ENCODE results near the gene DUOX1. TPM values are rescaled to one million over a fixed set of nuclear protein-coding genes. Genes with fewer than 3 reads are reported as not detected.
A peak's percentile ranks its signal among the peaks of the same experiment; 100 is the strongest.

The DUOX1 gene
- total and polyA plus RNA-seq, 2 donors = 7.1 to 10.3 TPM

DNA sequence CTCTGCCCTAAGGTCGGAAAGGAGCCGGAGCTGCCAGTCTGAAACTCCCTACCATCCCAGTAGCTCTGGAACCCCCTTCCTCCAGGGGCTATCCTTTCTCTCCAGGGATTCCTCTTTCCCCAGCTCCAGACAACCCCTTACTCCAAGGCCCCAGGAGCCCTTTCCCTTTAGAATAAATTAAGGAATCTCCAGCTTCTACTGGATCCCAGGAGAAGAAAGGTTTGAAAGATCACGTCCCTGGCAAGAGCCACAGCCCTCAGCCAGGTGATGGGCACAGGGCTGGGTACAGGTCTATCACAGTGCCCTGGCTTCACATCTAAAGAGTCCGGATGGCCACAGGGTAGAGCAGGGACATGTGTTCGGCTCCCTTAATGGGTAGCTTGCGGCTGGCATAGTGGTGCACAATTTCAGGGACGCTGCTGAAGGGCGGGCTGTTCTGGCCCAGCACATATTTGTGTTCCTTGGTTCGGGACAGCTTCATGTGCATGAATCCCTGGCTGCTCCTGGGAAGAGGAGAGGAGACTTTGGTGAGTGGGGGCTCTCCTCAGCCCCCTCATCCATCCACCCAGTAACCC lies 37.9 kb downstream of the DUOX1 start:
- Histone ChIP-seq H3K36me3 (ENCODE audit: insufficient read depth) (no peaks in the 10 kb centered on the region), H3K27ac (ENCODE audit: low read depth) (peak overlapping the region; percentile 96), H3K4me3 (ENCODE audit: low read depth, low read length) (peak overlapping the region; percentile 65), H3K4me1 (ENCODE audit: insufficient read depth) (no peaks in the 10 kb centered on the region)
- DNase-seq (ENCODE audit: extremely low spot score) = no peak
- WGBS = 65% methylated on average over 9 of the region's 9 CpGs

DNA sequence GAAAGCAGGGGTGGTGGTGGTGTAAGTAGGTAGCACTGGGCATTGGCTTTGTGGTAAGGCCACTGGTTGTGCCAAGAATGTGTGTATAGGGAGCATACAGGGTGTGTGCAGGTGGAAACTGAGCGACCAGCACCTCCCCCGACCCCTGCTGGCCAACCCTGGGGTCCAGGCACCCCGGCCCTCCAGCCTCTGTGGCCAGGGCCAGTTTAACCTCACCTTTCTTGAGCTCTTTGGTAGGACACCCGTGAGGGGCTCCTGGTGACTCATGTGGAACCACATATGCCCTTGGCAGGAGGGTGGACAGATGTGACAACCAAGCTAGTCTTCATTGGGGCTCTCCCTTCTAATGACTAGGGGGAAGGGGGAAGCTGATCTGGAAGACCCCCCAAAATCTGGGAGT lies 38.5 kb downstream of the DUOX1 start:
- H3K27ac ChIP-seq (ENCODE audit: low read depth) = no peak overlapping the region
- H3K4me3 ChIP-seq (ENCODE audit: low read depth, low read length) = no peak overlapping the region
- no peak for DNase-seq (ENCODE audit: extremely low spot score)
- no peaks in the 10 kb centered on the region for H3K4me1 ChIP-seq (ENCODE audit: insufficient read depth)
- no peaks in the 10 kb centered on the region for H3K36me3 ChIP-seq (ENCODE audit: insufficient read depth)
- 95% methylated on average over 4 of the region's 4 CpGs for WGBS

DNA sequence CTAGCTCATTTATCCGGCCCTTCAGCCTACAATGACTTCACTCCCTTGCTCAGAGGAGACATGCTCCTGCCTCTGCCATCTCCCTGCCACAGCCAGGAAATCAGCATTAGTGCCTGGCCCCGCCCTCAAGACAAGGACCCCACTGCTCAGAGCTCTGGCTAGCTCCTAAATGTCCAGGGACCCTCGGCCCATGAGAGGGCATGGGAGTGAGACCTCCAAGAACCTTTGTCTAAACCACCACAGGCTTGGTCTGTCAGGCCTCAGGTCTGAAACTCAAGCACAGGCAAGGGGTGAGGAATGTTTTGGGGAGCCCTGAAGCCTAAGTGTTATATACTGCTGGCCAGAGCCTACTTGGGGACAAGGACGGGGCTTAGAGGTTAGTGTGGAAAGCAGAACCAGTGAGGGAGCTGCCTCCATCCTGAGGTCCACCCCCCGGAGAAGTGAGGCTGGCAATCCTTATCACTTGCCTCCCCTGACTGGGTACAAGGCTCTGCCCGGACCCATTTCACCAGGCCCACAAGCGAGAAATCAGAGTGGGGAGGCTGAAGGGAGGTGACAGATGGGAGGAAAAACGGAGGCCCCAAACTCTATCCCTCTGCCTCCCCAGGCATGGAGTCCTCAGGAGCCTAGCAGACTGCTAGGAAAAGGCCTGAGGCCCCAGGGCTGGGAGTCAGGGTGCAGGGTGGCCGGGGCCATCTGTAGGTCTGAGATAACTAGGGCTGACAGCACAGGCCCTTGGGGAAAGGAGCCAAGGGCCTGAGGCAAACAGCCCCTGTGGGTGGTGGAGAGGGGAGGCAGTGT lies 39.2 kb downstream of the DUOX1 start:
- Histone ChIP-seq H3K4me1 (ENCODE audit: insufficient read depth) (no peaks in the 10 kb centered on the region), H3K27ac (ENCODE audit: low read depth) (no peak overlapping the region), H3K36me3 (ENCODE audit: insufficient read depth) (no peaks in the 10 kb centered on the region), H3K4me3 (ENCODE audit: low read depth, low read length) (no peak overlapping the region)
- 88% methylated on average over 9 of the region's 9 CpGs for WGBS
- no peak for DNase-seq (ENCODE audit: extremely low spot score)

DNA sequence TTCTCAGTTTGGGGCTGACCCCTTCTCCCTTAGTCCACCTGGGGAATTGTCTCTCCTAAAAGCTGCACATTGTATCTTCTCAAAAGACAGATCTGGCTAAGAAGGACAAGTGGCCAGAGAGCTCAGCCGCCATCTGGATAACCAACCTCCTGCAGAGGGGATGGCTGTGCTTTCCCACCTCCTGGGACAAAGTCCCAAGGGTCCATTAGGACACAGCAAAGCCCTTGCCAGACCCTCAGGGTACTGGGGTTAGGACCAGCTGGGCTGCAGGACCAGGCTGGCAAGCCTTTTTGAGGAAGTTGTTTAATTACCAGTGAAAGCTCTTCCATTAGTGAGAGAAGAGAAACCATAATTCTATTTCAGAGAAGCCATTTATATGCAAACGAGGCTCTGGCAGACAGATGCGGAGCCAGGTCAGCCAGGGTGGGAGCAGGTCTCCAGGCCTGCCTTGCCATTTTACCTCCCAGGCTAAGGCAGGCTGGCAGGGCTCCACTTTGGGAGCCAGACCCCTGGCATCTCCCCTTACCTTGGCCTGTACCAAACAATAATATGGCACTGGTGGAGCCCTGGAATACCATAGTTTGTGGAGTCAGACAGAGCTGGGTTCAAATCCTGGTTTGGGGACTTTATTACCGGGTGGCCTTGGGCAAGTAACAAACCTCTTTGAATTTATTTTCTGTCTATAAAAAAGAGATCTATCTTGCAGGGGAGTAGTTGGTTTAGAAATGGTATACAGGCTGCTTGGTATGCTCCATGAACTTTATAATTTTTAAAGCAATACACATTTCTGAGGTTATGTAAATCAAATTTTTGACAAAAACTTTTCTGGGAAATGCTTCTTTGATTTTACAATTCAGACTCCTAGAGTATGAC lies 40.0 kb downstream of the DUOX1 start:
- 77% methylated on average over 4 of the region's 4 CpGs for WGBS
- no peaks in the 10 kb centered on the region for H3K4me1 ChIP-seq (ENCODE audit: insufficient read depth)
- DNase-seq (ENCODE audit: extremely low spot score) = no peak
- H3K4me3 ChIP-seq (ENCODE audit: low read depth, low read length) = no peak overlapping the region
- no peaks in the 10 kb centered on the region for H3K36me3 ChIP-seq (ENCODE audit: insufficient read depth)
- no peak overlapping the region for H3K27ac ChIP-seq (ENCODE audit: low read depth)

DNA sequence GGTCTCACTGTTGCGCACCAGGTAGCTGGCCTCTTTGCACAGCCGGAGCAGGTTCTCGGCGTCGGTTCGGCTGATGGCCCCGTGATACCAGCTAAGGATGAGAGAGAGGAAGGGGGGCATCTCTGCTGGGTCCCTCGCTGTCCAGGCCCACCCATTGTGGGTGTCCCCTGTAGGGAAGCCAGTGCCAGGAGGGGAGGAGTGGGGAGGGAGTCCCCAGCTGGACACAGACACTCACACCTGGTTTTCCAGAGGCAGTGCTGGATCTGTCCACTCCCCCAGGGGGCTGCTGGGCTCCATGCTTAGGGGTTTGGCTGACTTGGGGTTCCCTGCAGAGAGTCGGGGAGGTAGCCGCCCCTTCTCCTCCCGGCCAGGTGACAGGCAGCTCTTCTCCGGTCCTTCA lies 42.1 kb downstream of the DUOX1 start:
- Histone ChIP-seq H3K4me3 (ENCODE audit: low read depth, low read length) (no peak overlapping the region), H3K36me3 (ENCODE audit: insufficient read depth) (no peaks in the 10 kb centered on the region), H3K27ac (ENCODE audit: low read depth) (no peak overlapping the region), H3K4me1 (ENCODE audit: insufficient read depth) (no peaks in the 10 kb centered on the region)
- no peak for DNase-seq (ENCODE audit: extremely low spot score)
- 95% methylated on average over 12 of the region's 12 CpGs for WGBS

DNA sequence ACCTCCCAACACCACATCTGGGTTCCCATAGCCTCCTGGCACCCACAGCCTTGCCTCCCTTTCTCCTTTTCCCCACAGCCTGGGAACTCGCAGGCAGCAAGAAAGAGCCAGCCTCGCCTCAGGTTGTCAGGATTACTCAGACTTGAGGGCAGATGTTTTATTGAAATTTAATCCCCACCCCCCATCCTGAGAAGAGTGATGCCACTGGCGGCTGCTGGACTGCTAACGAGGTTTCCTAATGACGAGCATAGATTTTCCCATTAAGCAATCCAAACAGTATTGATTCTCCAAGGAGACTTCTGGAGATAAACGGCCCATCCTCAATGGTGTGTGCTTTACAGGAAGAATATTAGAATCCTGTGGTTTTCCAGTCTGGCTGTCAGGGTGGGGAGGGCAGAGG lies 44.3 kb downstream of the DUOX1 start:
- H3K27ac ChIP-seq (ENCODE audit: low read depth) = no peak overlapping the region
- 90% methylated on average over 6 of the region's 6 CpGs for WGBS
- no peaks in the 10 kb centered on the region for H3K4me1 ChIP-seq (ENCODE audit: insufficient read depth)
- H3K4me3 ChIP-seq (ENCODE audit: low read depth, low read length) = no peak overlapping the region
- no peaks in the 10 kb centered on the region for H3K36me3 ChIP-seq (ENCODE audit: insufficient read depth)
- DNase-seq (ENCODE audit: extremely low spot score) = no peak

DNA sequence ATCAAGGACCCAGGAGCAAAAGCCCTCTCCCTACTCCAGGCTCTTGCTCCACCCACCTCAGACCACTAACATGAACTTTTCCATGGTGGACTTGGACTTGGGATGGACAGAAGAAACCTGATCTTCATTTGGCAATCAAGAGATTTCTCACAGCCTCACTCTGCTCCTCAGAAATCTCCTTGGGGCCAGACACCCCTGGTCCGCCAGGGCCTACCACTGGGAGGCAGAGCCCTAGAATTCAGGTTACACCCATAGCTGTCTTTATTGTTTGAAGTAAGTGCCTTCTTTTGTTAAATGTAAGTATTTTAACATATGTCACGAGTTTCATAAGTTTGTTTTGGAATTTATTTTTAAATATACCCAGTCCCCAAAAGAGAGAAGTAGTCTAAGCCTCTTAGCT lies 44.8 kb downstream of the DUOX1 start:
- Histone ChIP-seq H3K36me3 (ENCODE audit: insufficient read depth) (no peaks in the 10 kb centered on the region), H3K27ac (ENCODE audit: low read depth) (no peak overlapping the region), H3K4me1 (ENCODE audit: insufficient read depth) (no peaks in the 10 kb centered on the region), H3K4me3 (ENCODE audit: low read depth, low read length) (no peak overlapping the region)
- 91% methylated on average over 2 of the region's 2 CpGs for WGBS
- DNase-seq (ENCODE audit: extremely low spot score) = no peak

DNA sequence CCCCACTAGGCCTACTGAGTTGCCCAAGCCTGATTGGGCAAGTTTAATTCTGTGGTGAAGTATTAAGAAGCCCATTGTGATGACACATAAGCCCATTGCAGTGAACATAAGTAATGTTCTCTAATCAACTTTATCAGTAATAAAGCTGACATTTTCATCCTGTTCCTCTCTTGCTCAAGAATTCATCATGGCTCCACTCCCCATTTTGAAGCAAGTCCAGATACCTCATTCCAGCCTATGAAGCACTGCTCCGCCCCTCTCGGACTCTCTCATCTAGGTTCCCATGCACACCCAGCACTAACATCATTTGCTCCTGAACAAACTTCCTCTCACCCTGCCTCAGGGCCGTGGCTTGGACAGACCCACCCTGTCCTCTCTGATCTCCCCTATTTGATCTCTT lies 47.5 kb downstream of the DUOX1 start:
- 90% methylated on average over 3 of the region's 3 CpGs for WGBS
- DNase-seq (ENCODE audit: extremely low spot score) = no peak
- Histone ChIP-seq H3K4me3 (ENCODE audit: low read depth, low read length) (no peak overlapping the region), H3K27ac (ENCODE audit: low read depth) (no peak overlapping the region), H3K36me3 (ENCODE audit: insufficient read depth) (no peaks in the 10 kb centered on the region), H3K4me1 (ENCODE audit: insufficient read depth) (no peaks in the 10 kb centered on the region)

DNA sequence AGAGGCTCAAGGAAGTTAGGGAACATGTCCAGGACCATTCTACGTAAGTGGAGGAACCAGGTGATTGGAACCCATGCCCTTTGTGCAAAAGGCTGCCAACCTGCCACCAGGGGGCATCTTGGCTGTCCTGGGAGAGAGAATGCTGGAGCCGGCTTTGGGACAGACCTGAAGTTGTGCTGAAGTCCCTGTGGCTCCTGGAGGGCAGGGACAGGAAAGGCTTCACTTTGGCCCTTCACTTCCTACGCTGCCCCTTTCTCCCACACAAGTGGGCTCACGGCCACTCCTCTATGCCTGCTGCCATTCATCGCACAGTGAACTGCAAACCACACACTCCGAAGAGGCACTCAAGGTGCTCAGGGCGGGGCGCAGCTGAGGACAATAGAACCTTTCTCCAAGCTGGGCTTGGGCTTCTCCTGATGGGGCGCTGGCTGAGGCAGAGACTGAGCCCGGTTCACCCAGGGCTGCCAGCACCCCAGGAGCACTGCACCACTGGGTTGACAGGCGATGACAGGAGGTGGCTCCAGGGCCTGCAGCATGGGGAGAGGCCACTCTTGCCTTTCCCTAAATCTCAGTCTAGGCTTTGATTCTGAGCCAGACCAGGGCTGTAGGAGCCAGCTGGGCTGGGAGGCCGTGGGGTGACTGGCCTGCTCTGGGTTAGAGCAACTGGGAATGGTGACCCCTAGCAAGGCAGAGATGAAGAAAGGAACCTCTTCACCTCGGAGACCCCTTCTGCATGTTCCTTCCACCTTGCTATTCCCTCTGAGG lies 49.6 kb downstream of the DUOX1 start:
- Histone ChIP-seq H3K4me3 (ENCODE audit: low read depth, low read length) (no peak overlapping the region), H3K27ac (ENCODE audit: low read depth) (no peak overlapping the region), H3K36me3 (ENCODE audit: insufficient read depth) (no peaks in the 10 kb centered on the region), H3K4me1 (ENCODE audit: insufficient read depth) (no peaks in the 10 kb centered on the region)
- DNase-seq (ENCODE audit: extremely low spot score) = no peak
- WGBS = 83% methylated on average over 13 of the region's 13 CpGs

DNA sequence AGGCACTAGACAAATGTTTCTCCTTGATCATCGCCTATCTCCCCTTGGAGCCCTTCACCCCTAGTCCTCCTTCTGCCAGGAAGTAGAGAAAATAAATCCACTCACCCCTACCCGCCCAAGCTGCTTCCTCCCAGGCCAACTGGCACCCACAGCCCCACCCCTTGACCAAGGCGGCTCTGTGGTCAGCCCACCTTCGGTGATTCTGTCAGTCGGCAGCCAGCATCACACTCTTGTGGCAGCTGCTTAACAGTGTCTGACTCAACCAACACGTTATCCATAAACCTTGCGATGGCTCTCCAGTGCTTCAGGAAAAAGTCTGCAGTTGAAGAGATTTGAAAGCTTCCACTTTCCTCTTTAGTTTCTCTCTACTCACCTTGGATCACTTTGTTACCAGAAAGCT lies 50.4 kb downstream of the DUOX1 start:
- no peak for DNase-seq (ENCODE audit: extremely low spot score)
- WGBS = 89% methylated on average over 7 of the region's 7 CpGs
- H3K27ac ChIP-seq (ENCODE audit: low read depth) = no peak overlapping the region

DNA sequence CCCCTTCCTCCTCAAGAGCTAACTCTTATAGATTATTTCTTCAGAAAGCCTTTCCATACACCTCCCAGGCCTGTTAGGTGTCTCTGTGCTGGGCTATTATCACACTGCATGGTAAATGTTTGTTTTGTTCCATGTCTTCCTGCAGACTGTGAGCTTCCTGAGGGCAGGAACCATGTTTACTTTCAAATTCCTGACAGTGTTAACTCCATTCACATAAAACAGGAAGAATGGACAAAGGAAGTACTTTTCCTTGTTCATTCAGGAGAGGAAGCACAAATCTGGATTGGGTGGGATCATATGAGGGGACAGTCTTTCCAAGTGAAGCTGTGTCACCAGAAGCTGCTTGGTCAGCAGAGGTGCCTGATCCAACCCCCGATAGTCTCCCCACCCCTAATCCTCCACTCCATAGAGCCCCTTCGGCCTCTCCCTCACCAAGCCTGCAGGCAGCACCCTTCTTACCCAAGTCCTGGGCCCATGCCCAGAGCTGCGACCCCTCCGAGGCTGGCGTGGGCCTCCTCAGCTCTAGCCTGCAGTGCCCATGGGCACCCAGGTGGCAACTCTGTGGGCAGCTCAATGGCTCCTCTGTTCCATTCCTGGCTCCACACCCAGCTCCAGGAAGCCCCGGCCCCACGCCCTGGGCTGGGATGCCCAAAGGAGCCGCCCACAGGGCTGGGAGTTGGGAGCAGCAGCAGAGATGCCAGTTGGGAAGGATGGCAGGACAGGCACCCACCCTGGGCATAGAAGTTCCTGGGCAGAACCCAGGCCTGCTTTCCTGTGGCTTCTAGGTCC lies 51.0 kb downstream of the DUOX1 start:
- H3K36me3 ChIP-seq (ENCODE audit: insufficient read depth) = no peaks in the 10 kb centered on the region
- H3K4me1 ChIP-seq (ENCODE audit: insufficient read depth) = no peaks in the 10 kb centered on the region
- no peak overlapping the region for H3K4me3 ChIP-seq (ENCODE audit: low read depth, low read length)
- DNase-seq (ENCODE audit: extremely low spot score) = no peak
- 85% methylated on average over 8 of the region's 8 CpGs for WGBS
- no peak overlapping the region for H3K27ac ChIP-seq (ENCODE audit: low read depth)

More for the DNA sequence above, 50.4 kb downstream of the DUOX1 start:
- no peak overlapping the region for H3K4me3 ChIP-seq (ENCODE audit: low read depth, low read length)
- H3K36me3 ChIP-seq (ENCODE audit: insufficient read depth) = no peaks in the 10 kb centered on the region
- H3K4me1 ChIP-seq (ENCODE audit: insufficient read depth) = no peaks in the 10 kb centered on the region

DNA sequence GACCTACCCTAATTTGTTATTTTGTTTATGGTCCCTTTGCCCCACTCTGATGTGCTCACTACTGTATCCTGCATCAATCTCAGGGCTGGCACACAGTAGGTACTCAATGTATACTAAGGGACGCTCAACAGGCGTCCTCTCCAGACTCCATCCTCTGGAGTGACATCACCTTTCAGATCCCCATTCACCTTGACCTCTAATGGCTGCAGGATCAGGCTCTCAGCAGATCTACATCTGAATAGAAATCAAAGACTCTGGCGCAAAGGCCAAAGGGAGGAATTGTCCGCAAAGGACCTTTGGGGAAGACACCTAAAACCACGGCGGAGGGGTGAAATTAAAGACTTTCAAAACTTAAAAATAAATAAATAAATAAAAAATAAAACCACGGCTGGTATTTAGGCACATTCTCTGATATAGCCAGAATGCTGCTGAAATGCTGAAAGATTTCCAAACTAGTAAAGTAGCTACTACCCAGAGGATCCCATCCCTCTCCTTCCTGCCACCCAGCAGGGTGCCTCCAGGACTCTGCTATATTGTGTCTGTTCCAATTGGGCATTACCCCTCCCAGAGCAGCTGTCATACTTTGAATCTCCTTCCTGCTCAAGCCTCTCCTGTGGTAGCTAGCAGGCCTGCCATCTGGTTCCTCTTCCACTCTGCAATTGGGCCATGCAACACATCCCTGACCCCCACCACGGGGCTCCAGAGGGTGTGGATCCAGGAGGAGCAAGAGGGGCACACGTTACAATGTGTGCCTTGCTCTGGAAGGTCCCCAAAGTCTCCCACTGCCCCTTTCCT lies 51.9 kb downstream of the DUOX1 start:
- Histone ChIP-seq H3K27ac (ENCODE audit: low read depth) (no peak overlapping the region), H3K4me3 (ENCODE audit: low read depth, low read length) (no peak overlapping the region), H3K4me1 (ENCODE audit: insufficient read depth) (no peaks in the 10 kb centered on the region), H3K36me3 (ENCODE audit: insufficient read depth) (no peaks in the 10 kb centered on the region)
- DNase-seq (ENCODE audit: extremely low spot score) = no peak
- WGBS = 82% methylated on average over 9 of the region's 9 CpGs

All from urinary bladder (tissue), 4 donors.